ENCODE results near the gene EIF4E2. TPM values are rescaled to one million over a fixed set of nuclear protein-coding genes. Genes with fewer than 3 reads are reported as not detected.

EIF4E2 gene
- total RNA-seq, 1 donor from 2014 or later, result 17.9 TPM

DNA sequence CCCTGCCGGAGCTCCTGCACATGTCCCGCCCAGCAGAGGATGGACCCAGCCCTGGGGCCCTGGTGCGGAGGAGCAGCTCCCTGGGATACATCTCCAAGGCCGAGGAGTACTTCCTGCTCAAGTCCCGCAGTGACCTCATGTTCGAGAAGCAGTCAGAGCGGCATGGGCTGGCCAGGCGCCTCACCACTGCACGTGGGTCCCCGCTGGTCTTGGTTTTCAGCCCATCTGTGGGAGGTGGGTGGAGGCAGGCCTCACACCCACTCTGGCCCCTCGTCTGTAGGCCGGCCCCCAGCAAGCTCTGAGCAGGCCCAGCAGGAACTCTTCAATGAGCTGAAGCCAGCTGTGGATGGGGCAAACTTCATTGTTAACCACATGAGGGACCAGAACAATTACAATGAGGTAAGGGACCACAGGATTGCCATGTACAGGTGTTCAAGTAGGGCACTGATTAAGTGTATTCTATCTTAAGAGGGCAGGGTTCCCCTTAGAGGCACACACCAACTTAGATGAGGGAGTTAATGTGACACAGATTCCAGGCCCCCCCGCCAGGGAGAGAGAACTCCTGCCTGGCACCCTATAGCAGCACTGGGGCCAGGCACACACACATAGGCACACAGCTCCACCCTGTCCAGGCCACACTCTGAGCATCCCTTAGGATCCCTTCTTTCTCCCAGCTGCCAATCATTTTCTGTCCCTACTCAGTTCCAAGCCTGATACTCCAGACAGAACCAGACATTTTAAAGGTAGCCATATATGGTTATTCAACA lies 16.4 kb upstream of the EIF4E2 start:
- Histone ChIP-seq H3K36me3 (no peaks in the 10 kb centered on the region), H3K27ac (no peak overlapping the region), H3K9me3 (peaks cover 2% of the 10 kb centered on the region), H3K4me3 (no peak overlapping the region), H3K4me1 (no peaks in the 10 kb centered on the region), H3K27me3 (peaks cover 2% of the 10 kb centered on the region)
- DNase-seq (ENCODE audit: extremely low spot score in 2 of 2), result no peak
- TF ChIP-seq POLR2A (IDR thresholded peaks at IDR 0.05), result no peak
- no peak for TF ChIP-seq POLR2AphosphoS5 (IDR thresholded peaks at IDR 0.05; ENCODE audit: insufficient read depth in 1 of 2, low read depth in 1 of 2)
- TF ChIP-seq, protein P1, sequence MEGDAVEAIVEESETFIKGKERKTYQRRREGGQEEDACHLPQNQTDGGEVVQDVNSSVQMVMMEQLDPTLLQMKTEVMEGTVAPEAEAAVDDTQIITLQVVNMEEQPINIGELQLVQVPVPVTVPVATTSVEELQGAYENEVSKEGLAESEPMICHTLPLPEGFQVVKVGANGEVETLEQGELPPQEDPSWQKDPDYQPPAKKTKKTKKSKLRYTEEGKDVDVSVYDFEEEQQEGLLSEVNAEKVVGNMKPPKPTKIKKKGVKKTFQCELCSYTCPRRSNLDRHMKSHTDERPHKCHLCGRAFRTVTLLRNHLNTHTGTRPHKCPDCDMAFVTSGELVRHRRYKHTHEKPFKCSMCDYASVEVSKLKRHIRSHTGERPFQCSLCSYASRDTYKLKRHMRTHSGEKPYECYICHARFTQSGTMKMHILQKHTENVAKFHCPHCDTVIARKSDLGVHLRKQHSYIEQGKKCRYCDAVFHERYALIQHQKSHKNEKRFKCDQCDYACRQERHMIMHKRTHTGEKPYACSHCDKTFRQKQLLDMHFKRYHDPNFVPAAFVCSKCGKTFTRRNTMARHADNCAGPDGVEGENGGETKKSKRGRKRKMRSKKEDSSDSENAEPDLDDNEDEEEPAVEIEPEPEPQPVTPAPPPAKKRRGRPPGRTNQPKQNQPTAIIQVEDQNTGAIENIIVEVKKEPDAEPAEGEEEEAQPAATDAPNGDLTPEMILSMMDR (IDR thresholded peaks at IDR 0.05), result no peak
- intact Hi-C loops (cut with DNase I), result no loop called here

DNA sequence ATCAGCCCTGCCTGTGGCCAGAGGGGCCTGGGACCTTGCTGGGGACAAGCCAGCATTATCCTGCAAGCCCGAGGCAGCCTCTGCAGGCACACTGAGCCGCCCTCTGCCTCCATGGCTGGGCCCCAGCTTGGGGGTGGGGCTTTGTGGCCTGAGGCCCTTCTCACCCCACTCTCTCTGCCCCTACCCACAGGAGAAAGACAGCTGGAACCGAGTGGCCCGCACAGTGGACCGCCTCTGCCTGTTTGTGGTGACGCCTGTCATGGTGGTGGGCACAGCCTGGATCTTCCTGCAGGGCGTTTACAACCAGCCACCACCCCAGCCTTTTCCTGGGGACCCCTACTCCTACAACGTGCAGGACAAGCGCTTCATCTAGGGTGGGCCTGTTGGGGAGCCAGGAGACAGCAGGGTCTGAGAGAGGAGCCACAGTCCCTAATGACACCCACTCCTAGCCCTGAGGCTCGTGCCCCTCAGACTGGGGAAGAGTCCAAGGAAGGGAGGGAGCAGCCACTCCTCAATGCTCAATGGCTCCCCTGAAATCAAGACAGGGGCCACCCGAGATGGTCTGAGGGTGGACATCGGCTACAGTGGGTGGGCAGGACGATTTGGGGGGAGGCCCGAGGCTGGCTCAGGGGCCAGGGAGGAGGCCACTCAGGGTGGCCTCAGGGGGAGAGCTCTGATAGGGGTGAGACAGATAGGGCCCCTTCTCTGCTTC lies 15.4 kb upstream of the EIF4E2 start:
- Histone ChIP-seq H3K9me3 (peaks cover 2% of the 10 kb centered on the region), H3K27ac (no peak overlapping the region), H3K4me3 (no peak overlapping the region), H3K36me3 (no peaks in the 10 kb centered on the region), H3K27me3 (peaks cover 3% of the 10 kb centered on the region), H3K4me1 (no peaks in the 10 kb centered on the region)
- DNase-seq (ENCODE audit: extremely low spot score in 2 of 2), result no peak
- no peak for TF ChIP-seq POLR2A (IDR thresholded peaks at IDR 0.05)
- no peak for TF ChIP-seq POLR2AphosphoS5 (IDR thresholded peaks at IDR 0.05; ENCODE audit: insufficient read depth in 1 of 2, low read depth in 1 of 2)
- TF ChIP-seq, protein P1 (IDR thresholded peaks at IDR 0.05), result no peak
- intact Hi-C loops (cut with DNase I), result no loop called here

DNA sequence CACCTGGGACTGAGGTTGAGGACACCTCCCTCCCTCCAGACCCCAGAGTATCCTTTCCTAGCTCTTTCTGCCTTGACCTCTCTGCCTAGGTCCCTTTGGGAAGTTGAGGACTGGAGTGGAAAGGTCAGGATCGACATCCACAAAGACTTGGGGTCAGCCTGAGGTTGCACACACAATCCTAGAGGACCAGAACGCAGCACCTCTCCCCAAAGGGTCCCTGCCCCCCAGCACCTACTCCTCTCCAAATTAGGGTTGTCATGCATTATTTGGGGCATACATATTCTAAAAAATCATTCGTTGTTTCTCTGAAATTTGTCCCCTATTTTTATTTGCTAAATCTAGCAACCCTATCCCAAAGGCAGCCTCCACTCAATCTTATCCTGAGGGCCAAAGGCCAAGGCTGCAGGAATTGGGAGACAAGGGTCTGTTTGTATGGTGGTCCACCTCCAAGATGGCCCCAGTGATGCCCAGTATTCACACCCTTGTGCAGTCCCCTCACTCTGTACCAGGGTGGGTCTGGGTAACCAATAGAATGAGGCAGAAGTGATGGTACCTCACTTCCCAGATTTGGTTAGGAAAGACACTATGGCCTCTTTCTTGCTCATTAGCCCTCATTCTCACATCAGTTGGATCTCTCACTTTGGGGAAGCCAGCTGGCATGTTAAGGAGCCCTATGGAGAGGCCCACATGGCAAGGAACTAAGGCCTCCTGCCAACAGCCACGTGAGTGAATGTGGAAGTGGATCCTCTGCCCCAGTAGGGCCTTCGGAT lies 14.5 kb upstream of the EIF4E2 start:
- Histone ChIP-seq H3K36me3 (no peaks in the 10 kb centered on the region), H3K4me3 (no peak overlapping the region), H3K9me3 (peaks cover 2% of the 10 kb centered on the region), H3K27ac (no peak overlapping the region), H3K4me1 (no peaks in the 10 kb centered on the region), H3K27me3 (peaks cover 3% of the 10 kb centered on the region)
- intact Hi-C loops (cut with DNase I), result no loop called here
- TF ChIP-seq POLR2A (IDR thresholded peaks at IDR 0.05) (no peak), POLR2AphosphoS5 (IDR thresholded peaks at IDR 0.05; ENCODE audit: insufficient read depth in 1 of 2, low read depth in 1 of 2) (no peak)
- TF ChIP-seq, protein P1 (IDR thresholded peaks at IDR 0.05), result no peak
- no peak for DNase-seq (ENCODE audit: extremely low spot score in 2 of 2)

DNA sequence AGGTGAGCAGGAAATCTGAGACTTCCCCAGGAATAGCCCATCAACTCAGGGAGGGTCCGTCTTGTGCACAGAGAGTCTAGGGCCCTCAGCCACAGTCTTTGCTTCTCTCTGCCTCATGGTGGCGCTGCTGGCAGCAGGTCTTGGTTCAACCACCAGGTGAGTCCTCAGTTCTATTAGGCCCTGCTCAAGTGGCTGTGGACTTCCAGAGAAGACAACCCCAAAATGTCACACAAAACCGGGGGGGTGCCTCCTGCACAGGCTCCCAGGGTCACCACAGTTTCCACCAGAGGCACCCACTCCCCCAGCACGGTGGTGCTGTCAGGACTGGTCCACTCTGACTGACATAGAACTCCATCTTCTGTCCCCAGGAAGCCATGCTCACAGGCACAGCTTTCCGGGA lies 13.4 kb upstream of the EIF4E2 start:
- Histone ChIP-seq H3K36me3 (no peaks in the 10 kb centered on the region), H3K27me3 (peaks cover 3% of the 10 kb centered on the region), H3K4me3 (no peak overlapping the region), H3K27ac (no peak overlapping the region), H3K4me1 (no peaks in the 10 kb centered on the region), H3K9me3 (peaks cover 2% of the 10 kb centered on the region)
- intact Hi-C loops (cut with DNase I), result no loop called here
- DNase-seq (ENCODE audit: extremely low spot score in 2 of 2), result no peak
- TF ChIP-seq, protein P1 (IDR thresholded peaks at IDR 0.05), result no peak
- TF ChIP-seq POLR2AphosphoS5 (IDR thresholded peaks at IDR 0.05; ENCODE audit: insufficient read depth in 1 of 2, low read depth in 1 of 2) (no peak), POLR2A (IDR thresholded peaks at IDR 0.05) (no peak)

All from vagina (tissue), 2 donors.